SW 1271 (cell line): ENCODE data around the gene CAVIN4.

Experiments
- DNase-seq, 2 experiments: peaks; one replicate each; lab custom pipeline; 2025; lab: John Stamatoyannopoulos, UW

CAVIN4 gene

GRCh38 chr9:100590481-100590880, 12.6 kb downstream of the CAVIN4 start:
- DNase-seq = no peak

- DNase-seq = no peak
These were observed 13.3 kb downstream of the CAVIN4 start for GRCh38 chr9:100591139-100591538.

GRCh38 chr9:100591639-100592412, 13.9 kb downstream of the CAVIN4 start:
- no peak for DNase-seq

GRCh38 chr9:100595391-100596199, 17.7 kb downstream of the CAVIN4 start:
- DNase-seq = peak; percentile 24 to 64

GRCh38 chr9:100597236-100597635, 19.4 kb downstream of the CAVIN4 start:
- DNase-seq = no peak

GRCh38 chr9:100598641-100599145, 20.8 kb downstream of the CAVIN4 start:
- peak; percentile 21 to 73 for DNase-seq

GRCh38 chr9:100600521-100601079, 22.7 kb downstream of the CAVIN4 start:
- DNase-seq = no peak

GRCh38 chr9:100601216-100601615, 23.3 kb downstream of the CAVIN4 start:
- peak; percentile 52 to 53 for DNase-seq

- DNase-seq = peak; percentile 12 to 60
These were observed 24.5 kb downstream of the CAVIN4 start for GRCh38 chr9:100602342-100602801.

GRCh38 chr9:100605405-100605804, 27.5 kb downstream of the CAVIN4 start:
- no peak for DNase-seq

- no peak for DNase-seq
These were observed 41.3 kb downstream of the CAVIN4 start for GRCh38 chr9:100619194-100619593.

GRCh38 chr9:100619665-100620064, 41.8 kb downstream of the CAVIN4 start:
- DNase-seq = no peak

- DNase-seq = no peak
These were observed 46.1 kb downstream of the CAVIN4 start for GRCh38 chr9:100623969-100624368.

GRCh38 chr9:100626949-100627348, 49.1 kb downstream of the CAVIN4 start:
- DNase-seq = no peak

GRCh38 chr9:100637787-100638186, 59.9 kb downstream of the CAVIN4 start:
- no peak for DNase-seq
